GM19452 (cell line): ENCODE data around the gene TMEM168.
A peak's percentile ranks its signal among the peaks of the same experiment; 100 is the strongest.
"Not testable (repeated sequence)": the region's sequence is repeated elsewhere in the genome, so short reads cannot be mapped to it uniquely, and the experiment has no call there.

Source experiments
- ATAC-seq: cut with Tn5 transposase; IDR thresholded peaks from one replicate; pipeline ENCODE4 v1.9.1; 2021; ENCODE audit not compliant: unreplicated experiment

TMEM168 gene

DNA sequence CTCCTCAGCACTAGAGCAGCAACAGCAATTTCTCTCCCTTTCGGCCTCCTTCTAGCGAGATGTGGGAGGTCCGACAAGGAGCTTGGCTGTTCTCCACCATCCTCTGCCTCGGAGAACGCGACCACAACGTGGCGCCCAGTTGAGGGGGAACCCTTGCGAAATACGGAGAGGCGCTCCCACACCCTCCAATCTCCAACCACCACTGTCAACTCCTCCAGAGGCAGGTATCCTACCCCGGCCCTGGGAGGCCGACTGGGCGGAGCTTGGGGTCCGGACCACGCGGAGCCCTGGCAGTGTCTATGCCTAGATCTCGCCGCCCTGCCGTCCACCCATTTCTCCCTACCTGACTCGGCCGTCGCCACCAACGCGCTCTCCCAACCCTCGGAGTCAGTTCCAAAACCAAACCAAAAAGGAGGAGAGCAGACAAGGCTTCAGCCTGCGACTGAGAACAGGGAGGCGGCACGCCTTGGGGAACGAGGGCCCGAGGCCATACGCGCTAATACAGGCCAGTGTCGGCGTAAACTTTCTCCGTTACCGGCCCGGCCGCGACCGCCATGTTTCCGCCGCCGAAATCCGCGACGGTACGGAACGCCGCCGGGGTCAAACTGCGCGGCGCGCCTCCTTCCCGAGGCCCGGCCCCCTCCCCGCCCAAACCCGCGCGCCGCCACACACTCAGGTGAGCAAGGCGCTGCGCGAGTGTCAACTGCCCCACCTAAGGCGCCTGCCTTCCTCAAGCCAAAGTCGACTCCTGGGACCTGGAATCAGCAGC lies at the start of gene TMEM168:
TSS of gene TMEM168 (minus strand) at position 577 of the 769 bp plus-strand sequence. CDS start 5,568 bp downstream, outside the sequence.
- peak; percentile 77 for ATAC-seq

GRCh38 chr7:112835928-112836327 lies 45.7 kb upstream of the TMEM168 start:
- not testable (repeated sequence) for ATAC-seq

DNA sequence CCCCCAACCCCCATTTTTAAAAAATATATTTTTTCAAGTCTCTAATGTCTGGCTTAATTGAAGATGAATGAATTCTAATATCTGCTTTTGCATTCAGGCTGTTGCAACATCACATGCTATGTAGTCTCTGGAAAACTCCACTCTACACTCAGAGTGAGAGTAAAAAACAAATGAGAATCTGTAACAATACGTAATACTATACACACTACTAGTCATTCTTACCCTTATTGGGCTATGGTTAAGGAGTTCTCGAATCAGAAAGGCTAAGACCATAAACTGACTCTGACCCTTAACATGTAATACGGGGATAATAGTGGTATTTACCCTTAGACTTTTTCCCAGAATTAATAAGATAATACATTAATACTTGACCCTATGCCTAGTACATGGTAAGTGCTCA lies 42.9 kb upstream of the TMEM168 start:
- ATAC-seq = no peak

- ATAC-seq = no peak
Observed at GRCh38 chr7:112830769-112831168, 40.6 kb upstream of the TMEM168 start.

DNA sequence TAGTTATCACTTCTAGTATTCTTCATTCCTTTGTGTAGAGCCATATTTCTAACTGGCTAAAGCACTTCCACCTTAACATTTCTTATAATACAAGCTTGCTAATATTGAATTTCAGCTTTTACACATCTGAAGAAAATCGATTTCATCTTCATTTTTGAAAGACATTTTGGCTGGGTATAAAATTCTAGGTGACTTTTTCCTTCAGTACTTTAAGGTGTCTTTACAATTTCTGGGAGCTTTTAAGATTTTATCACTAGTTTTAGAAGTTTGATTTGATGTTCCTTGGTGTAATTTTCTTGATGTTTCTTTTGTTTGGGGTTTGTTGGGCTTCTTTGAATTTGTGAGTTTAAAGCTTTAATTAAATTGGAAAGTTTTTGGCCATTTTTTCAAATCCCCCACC lies 38.5 kb upstream of the TMEM168 start:
- ATAC-seq = no peak

DNA sequence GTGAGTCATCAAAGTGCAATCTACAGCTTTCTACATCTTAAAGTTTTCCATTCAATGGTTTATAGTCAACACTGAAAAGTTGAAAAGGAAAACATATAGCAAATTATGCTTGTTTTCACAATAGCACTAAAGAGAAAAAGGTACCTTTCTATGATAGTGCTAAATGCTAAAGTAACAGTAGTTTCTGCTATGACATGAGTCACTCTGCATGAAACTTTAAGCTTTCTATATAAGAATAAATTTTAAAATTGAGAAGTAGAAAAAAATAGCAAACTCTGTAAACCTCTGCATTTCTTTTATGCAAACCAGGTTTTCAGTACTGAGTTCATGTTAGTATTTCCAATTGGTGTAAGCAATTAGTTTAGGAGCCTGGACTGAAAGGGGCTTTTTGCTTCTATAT lies 31.2 kb upstream of the TMEM168 start:
- ATAC-seq = no peak

- no peak for ATAC-seq
Observed at GRCh38 chr7:112819536-112819935, 29.3 kb upstream of the TMEM168 start.

- ATAC-seq = no peak
Observed at GRCh38 chr7:112806156-112806555, 16.0 kb upstream of the TMEM168 start.

- no peak for ATAC-seq
Observed at GRCh38 chr7:112802406-112802805, 12.2 kb upstream of the TMEM168 start.

- ATAC-seq = no peak
Observed at GRCh38 chr7:112800486-112800885, 10.3 kb upstream of the TMEM168 start.

GRCh38 chr7:112799448-112800120 lies 9.4 kb upstream of the TMEM168 start:
- ATAC-seq = no peak

DNA sequence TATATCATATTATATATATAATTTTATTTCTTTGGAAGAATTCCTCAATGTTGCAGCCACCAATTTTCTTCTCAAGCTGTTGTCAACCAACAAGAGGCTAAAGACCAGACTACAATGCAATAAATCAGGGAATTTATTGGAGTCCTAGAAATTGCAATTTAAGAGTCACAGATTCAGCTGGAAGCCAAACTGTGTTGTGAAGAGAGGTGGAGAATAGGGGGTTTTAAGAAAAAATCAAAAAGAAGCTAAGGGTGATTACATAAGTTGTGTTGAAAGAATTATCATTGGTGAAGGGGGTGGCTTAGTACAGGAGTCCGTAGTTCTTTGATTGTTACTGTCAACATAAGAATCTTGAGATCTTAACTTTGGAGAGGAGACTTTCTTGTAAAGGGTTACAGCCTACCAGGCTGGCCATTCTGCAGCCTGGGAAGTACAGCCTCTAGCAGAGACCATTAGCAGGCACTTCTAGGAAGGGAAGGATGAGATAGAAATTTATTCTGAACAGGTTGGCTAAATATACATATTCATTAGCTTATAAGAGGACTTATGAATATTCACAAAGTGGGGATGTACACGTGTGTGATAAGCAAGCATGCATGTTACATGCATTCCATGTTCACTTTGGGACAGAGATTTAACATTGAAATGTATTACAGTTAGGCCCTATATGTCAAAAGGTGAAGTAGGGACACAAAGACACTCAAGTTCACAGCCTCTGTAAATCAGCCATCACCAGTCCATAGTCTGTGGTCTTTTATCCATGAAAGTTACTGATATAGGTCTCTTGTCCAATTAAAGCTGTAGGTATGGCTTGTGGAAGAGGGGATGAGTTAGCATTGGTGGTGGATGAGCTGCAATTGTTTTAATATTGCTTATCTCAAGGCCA lies 8.3 kb upstream of the TMEM168 start:
- no peak for ATAC-seq

DNA sequence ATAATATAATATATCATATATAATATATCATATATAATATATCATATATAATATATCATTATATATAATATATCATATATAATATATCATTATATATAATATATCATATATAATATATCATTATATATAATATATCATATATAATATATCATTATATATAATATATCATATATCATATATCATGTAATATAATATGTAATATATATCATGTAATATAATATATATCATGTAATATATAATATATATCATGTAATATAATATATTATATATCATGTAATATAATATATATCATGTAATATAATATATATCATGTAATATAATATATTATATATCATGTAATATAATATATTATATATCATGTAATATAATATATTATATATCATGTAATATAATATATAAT lies 6.4 kb upstream of the TMEM168 start:
- ATAC-seq = not testable (repeated sequence)

DNA sequence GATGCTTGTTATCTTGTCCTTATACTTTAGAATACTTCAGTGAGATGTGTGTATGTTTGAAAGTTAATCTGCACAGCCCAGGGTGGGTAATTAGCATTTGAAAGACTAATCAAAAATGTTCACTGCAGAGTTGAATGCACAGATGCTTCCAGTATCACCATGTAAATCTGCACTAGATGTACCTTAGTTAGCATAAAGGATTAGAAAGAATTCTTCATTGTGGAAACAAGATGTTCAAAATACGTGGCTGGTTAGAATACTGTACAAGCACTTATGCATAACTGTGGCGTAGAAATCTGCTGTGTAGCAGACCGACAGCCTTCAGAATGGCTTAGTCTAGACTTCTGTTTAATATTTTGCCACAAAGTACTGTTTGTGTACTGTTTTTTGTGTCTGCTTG lies 2.2 kb upstream of the TMEM168 start:
- ATAC-seq = no peak

- no peak for ATAC-seq
Observed at GRCh38 chr7:112791465-112792168, 1.4 kb upstream of the TMEM168 start.

- ATAC-seq = peak; percentile 57
Observed at GRCh38 chr7:112790586-112791003, 402 bp upstream of the TMEM168 start.

DNA sequence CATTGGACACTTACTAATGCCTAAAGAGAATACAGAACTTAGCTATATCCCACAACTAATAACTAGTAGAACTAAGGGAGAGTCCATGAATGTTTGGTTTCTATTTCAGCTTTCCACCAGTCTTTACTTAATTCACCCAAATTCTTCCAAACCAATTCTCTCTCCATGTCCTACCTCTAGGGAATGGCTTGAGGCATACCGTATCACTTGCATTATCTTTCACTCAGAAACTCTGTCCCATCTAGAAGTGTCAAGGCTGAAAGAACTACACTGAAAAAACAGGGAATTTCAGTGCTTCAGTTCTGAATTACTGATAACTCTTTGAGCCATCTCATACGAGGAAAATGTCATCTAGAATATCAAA lies 758 bp downstream of the TMEM168 start:
- ATAC-seq = peak; percentile 0

- no peak for ATAC-seq
Observed at GRCh38 chr7:112788778-112789343, 1.3 kb downstream of the TMEM168 start.

DNA sequence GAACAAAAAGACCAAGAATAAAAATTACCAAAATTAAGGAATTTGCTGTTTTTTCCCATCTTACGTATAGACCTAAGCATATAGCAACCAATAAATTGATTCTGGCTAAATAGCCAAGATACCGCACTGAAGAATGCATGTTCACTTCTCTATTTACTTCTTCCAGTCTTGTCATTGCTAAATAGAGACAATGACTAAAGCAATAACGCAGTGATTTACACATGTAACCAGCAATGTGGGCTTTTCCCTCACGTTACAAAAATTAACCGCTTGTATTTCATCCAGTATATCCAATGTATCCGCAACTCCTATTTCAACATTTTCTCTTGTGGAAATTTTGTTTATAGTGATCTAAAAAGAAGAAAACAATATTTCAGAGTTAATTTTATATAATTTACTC lies 5.6 kb downstream of the TMEM168 start:
- ATAC-seq = no peak

- ATAC-seq = peak; percentile 89
Observed at GRCh38 chr7:112782498-112782897, 7.7 kb downstream of the TMEM168 start.

DNA sequence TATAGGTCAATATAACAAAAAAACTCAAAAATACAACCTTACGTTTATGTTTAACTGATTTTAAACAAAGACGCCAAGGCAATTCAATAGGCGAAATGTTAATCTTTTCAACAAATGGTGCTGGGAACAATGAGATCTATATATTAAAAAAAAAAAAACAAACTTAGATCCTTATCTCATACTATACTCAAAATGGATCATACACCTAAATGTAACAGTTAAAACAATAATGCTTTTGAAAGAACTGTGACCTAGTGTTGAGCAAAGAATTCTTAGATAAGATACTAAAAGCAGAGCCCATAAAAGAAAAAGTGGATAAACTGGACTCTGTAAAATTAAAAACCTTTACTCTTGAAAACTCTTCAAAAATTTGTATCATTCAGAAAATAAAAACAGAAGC lies 8.6 kb downstream of the TMEM168 start:
- no peak for ATAC-seq
